SK-N-SH (cell line): ENCODE data around the gene ABCB6. TPM values are rescaled to one million over a fixed set of nuclear protein-coding genes. Genes with fewer than 3 reads are reported as not detected.

Experiments used
- CTCF ChIA-PET: fragments of 300-600, 350-600 bp; formaldehyde crosslinking; extraction: SDS; loops from one replicate; lab custom pipeline; 2021; lab: Yijun Ruan, JAX
- POLR2A ChIA-PET: fragments of 350-600 bp; sonication (Branson Sonifier 250); formaldehyde crosslinking; extraction: SDS; loops from one replicate; lab custom pipeline; 2020; ENCODE audit warnings: antibody characterized with exemption, inconsistent platforms; lab: Yijun Ruan, JAX
- DNase-seq: peaks from one replicate; pipeline ENCODE4 v3.0.0; 2012
- H2AFZ ChIP-seq: fragments of 200-600 bp; sonication (generic); 2 replicates; pipeline ENCODE4 v1.8.1; 2016; ENCODE audit warnings: antibody characterized with exemption, mild to moderate bottlenecking, low read depth
- H3F3A ChIP-seq: fragments of 200-600 bp; sonication (generic); replicated peaks from 2 replicates; pipeline ENCODE3; 2016; ENCODE audit warnings: antibody characterized with exemption, mild to moderate bottlenecking; ENCODE audit not compliant: insufficient read depth
- H3K27ac ChIP-seq, 2 experiments: fragments of 200-500 bp in 1 of 2; fragments of 200-600 bp in 1 of 2; sonication (Bioruptor generic) in 1 of 2; sonication (generic), shearing (Covaris generic) in 1 of 2; 2 replicates each; pipeline versions ENCODE4 v1.5.1 to v1.6.1; 2014 to 2016; ENCODE audit warnings: low read depth in 2 of 2, inconsistent platforms in 1 of 2, low read length in 1 of 2, mild to moderate bottlenecking in 1 of 2, mixed read lengths in 1 of 2
- H3K27me3 ChIP-seq: fragments of 200-600 bp; sonication (generic), shearing (Covaris generic); 2 replicates; pipeline ENCODE4 v1.6.1; 2016; ENCODE audit warnings: mixed run types; ENCODE audit not compliant: insufficient read depth
- H3K36me3 ChIP-seq, 2 experiments: fragments of 200-500 bp in 1 of 2; fragments of 200-600 bp in 1 of 2; sonication (Bioruptor generic) in 1 of 2; sonication (generic) in 1 of 2; replicated peaks in 1 of 2; 2 replicates each; pipeline versions ENCODE3 to v1.5.1; 2014 to 2016; ENCODE audit warnings: low read length in 1 of 2, mild to moderate bottlenecking in 1 of 2; ENCODE audit not compliant: insufficient read depth in 2 of 2, control insufficient read depth in 1 of 2
- H3K4me1 ChIP-seq, 2 experiments: fragments of 200-500 bp in 1 of 2; fragments of 200-600 bp in 1 of 2; sonication (Bioruptor generic) in 1 of 2; sonication (generic), shearing (Covaris generic) in 1 of 2; 2 replicates each; pipeline versions ENCODE4 v1.5.1 to v1.6.1; 2014 to 2016; ENCODE audit warnings: low read depth in 1 of 2, low read length in 1 of 2, mixed run types in 1 of 2; ENCODE audit not compliant: insufficient read depth in 2 of 2, control insufficient read depth in 1 of 2
- H3K4me2 ChIP-seq: fragments of 200-600 bp; sonication (generic), shearing (Covaris generic); 2 replicates; pipeline ENCODE4 v1.6.1; 2017; ENCODE audit warnings: mixed run types
- H3K4me3 ChIP-seq, 2 experiments: fragments of 200-500 bp in 1 of 2; fragments of 200-600 bp in 1 of 2; sonication (Bioruptor generic) in 1 of 2; sonication (generic), shearing (Covaris generic) in 1 of 2; 2 replicates each; pipeline versions ENCODE4 v1.5.1 to v1.8.1; 2014 to 2016; ENCODE audit warnings: low read depth in 2 of 2, inconsistent platforms in 1 of 2, low read length in 1 of 2, mild to moderate bottlenecking in 1 of 2, mixed read lengths in 1 of 2, moderate library complexity in 1 of 2
- H3K79me2 ChIP-seq: fragments of 200-600 bp; sonication (generic); 2 replicates; pipeline ENCODE4 v1.8.1; 2017; ENCODE audit warnings: mild to moderate bottlenecking; ENCODE audit not compliant: insufficient read depth
- H3K9ac ChIP-seq: fragments of 200-600 bp; sonication (generic); 2 replicates; pipeline ENCODE4 v1.6.1; 2017; ENCODE audit warnings: mixed run types
- H3K9me2 ChIP-seq: fragments of 200-600 bp; sonication (generic); 2 replicates; pipeline ENCODE4 v1.6.1; 2017; ENCODE audit warnings: mixed run types
- H3K9me3 ChIP-seq: fragments of 200-600 bp; sonication (generic); 2 replicates; pipeline ENCODE4 v1.6.1; 2017; ENCODE audit warnings: mixed run types, mild to moderate bottlenecking, moderate library complexity
- H4K20me1 ChIP-seq: fragments of 200-600 bp; sonication (generic); 2 replicates; pipeline ENCODE4 v1.6.1; 2017; ENCODE audit warnings: mild to moderate bottlenecking, mixed run types; ENCODE audit not compliant: insufficient read depth
- ELF1 ChIP-seq: IDR thresholded peaks from 2 replicates; pipeline ENCODE4 v1.4.0; 2012
- EP300 ChIP-seq, 2 experiments: IDR thresholded peaks; 2 replicates each; pipeline versions ENCODE4 v1.4.0 to v1.6.1; 2012; ENCODE audit warnings: borderline replicate concordance in 1 of 2, low read depth in 1 of 2, low read length in 1 of 2
- FOSL2 ChIP-seq: IDR thresholded peaks from 2 replicates; pipeline ENCODE4 v1.4.0; 2012; ENCODE audit warnings: low read depth, mild to moderate bottlenecking, moderate library complexity, borderline replicate concordance
- FOXJ3 ChIP-seq: sonication (generic); formaldehyde crosslinking; IDR thresholded peaks from 2 replicates; pipeline ENCODE4 v1.5.1; 2020; ENCODE audit warnings: mild to moderate bottlenecking, missing genetic modification reagents
- FOXM1 ChIP-seq: IDR thresholded peaks from 2 replicates; pipeline ENCODE4 v1.4.0; 2012; ENCODE audit warnings: low read depth, mild to moderate bottlenecking
- GABPA ChIP-seq: IDR thresholded peaks from 2 replicates; pipeline ENCODE4 v1.4.0; 2012; ENCODE audit warnings: low read depth, mild to moderate bottlenecking
- GATA2 ChIP-seq: sonication (generic); formaldehyde crosslinking; IDR thresholded peaks from 2 replicates; pipeline ENCODE4 v1.5.0; 2020; ENCODE audit warnings: mild to moderate bottlenecking, missing genetic modification reagents
- IRF3 ChIP-seq: fragments of 150-350 bp; IDR thresholded peaks from 2 replicates; pipeline ENCODE4 v1.6.1; 2016; ENCODE audit warnings: mild to moderate bottlenecking, low read depth, low read length
- JUND ChIP-seq: IDR thresholded peaks from 2 replicates; pipeline ENCODE4 v1.4.0; 2012
- MEF2A ChIP-seq: IDR thresholded peaks from 2 replicates; pipeline ENCODE4 v1.4.0; 2012; ENCODE audit warnings: low read depth, borderline replicate concordance
- MXI1 ChIP-seq: IDR thresholded peaks from 2 replicates; pipeline ENCODE4 v1.6.1; 2012; ENCODE audit warnings: mild to moderate bottlenecking, low read depth, low read length, improper control_type of control experiment
- NFIC ChIP-seq: IDR thresholded peaks from 2 replicates; pipeline ENCODE4 v1.4.0; 2012; ENCODE audit warnings: borderline replicate concordance
- NRF1 ChIP-seq: IDR thresholded peaks from 2 replicates; pipeline ENCODE4 v1.6.1; 2012; ENCODE audit warnings: low read depth, mild to moderate bottlenecking, low read length
- PBX3 ChIP-seq: IDR thresholded peaks from 2 replicates; pipeline ENCODE4; 2012
- POLR2AphosphoS5 ChIP-seq: IDR thresholded peaks from 2 replicates; pipeline ENCODE4 v1.6.1; 2012; ENCODE audit warnings: low read depth, low read length
- RAD21 ChIP-seq: IDR thresholded peaks from 2 replicates; pipeline ENCODE4 v1.6.1; 2012; ENCODE audit warnings: mild to moderate bottlenecking, low read length
- RCOR1 ChIP-seq: fragments of 150-350 bp; IDR thresholded peaks from 2 replicates; pipeline ENCODE4 v1.6.1; 2017; ENCODE audit warnings: antibody characterized with exemption, low read length
- REST ChIP-seq: IDR thresholded peaks from 2 replicates; pipeline ENCODE4 v1.6.1; 2012; ENCODE audit warnings: mild to moderate bottlenecking, low read depth, low read length, moderate library complexity
- RFX5 ChIP-seq: IDR thresholded peaks from 2 replicates; pipeline ENCODE4 v1.6.1; 2012; ENCODE audit warnings: mild to moderate bottlenecking, improper control_type of control experiment, low read length
- RXRA ChIP-seq: IDR thresholded peaks from 2 replicates; pipeline ENCODE4 v1.4.0; 2012; ENCODE audit warnings: low read depth, mild to moderate bottlenecking, borderline replicate concordance
- SIN3A ChIP-seq: IDR thresholded peaks from 2 replicates; pipeline ENCODE4 v1.6.1; 2012; ENCODE audit warnings: low read depth, mild to moderate bottlenecking, low read length, moderate library complexity, borderline replicate concordance
- SMC3 ChIP-seq: IDR thresholded peaks from 2 replicates; pipeline ENCODE4 v1.6.1; 2012; ENCODE audit warnings: low read depth, low read length, improper control_type of control experiment
- TCF12 ChIP-seq: IDR thresholded peaks from 2 replicates; pipeline ENCODE4 v1.4.0; 2012
- USF2 ChIP-seq: fragments of 150-350 bp; IDR thresholded peaks from 2 replicates; pipeline ENCODE4 v1.6.1; 2017; ENCODE audit warnings: antibody characterized with exemption, low read length, low read depth, borderline replicate concordance
- YY1 ChIP-seq: IDR thresholded peaks from 2 replicates; pipeline ENCODE4 v1.4.0; 2012; ENCODE audit warnings: low read depth, mild to moderate bottlenecking
- WGBS: methylation state at CpG from one replicate; pipeline ENCODE4 v1.1.6; 2017; ENCODE audit warnings: low lambda C conversion rate; 5-methylcytosine and 5-hydroxymethylcytosine counted together
- polyA plus RNA-seq, 3 experiments: library from polyadenylated mRNA; depleted of rRNA; stranded (reverse); fragments of >200 nt; gene quantifications; 2 replicates each; pipeline ENCODE4 v1.2.3, GENCODE V29; 2012

ABCB6 gene
- 26.5 and 27.4 TPM in 2 replicates for polyA plus RNA-seq (2012; rRNA removed)
- 9.9 and 15.0 TPM in 2 replicates for polyA plus RNA-seq (2012; cell fraction: cytosol; rRNA removed)
- polyA plus RNA-seq (2012; cell fraction: nucleus; rRNA removed) = 155 and 170 TPM in 2 replicates

GRCh38 chr2:219218732-219219701, at the start of gene ABCB6:
Gene ABCB6 (minus strand): TSS chr2:219218958. CDS start chr2:219218673, 285 bp downstream.
- H3K4me3 ChIP-seq = peak within 1 kb of the TSS; percentile 60 to 70
- H3K9me2 ChIP-seq = no peaks in the 10 kb centered on the region
- peak; percentile 98 for DNase-seq
- peak within 1 kb of the TSS; percentile 100 for H3K4me2 ChIP-seq
- peaks cover 21 to 52% of the 10 kb centered on the region in 2 experiments for H3K36me3 ChIP-seq
- H3K27ac ChIP-seq = peak within 1 kb of the TSS; percentile 87 to 99
- POLR2A ChIA-PET = interaction anchor here (0.9 to 4.0 kb wide), 10 partner anchors 11 to 76 kb away, joined by 3 to 52 read pairs (median 6); partner anchors contain the start of genes ANKZF1, ATG9A, CNPPD1 and DNAJB2
- no peaks in the 10 kb centered on the region for H3K79me2 ChIP-seq
- peak within 1 kb of the TSS; percentile 56; the same call in 1 of the 2 replicates for H2AFZ ChIP-seq
- H3K9ac ChIP-seq = peak within 1 kb of the TSS; percentile 70
- H4K20me1 ChIP-seq = no peaks in the 10 kb centered on the region
- peaks cover 5 to 30% of the 10 kb centered on the region in 2 experiments; a peak in 3 of 4 replicates for H3K4me1 ChIP-seq
- H3K27me3 ChIP-seq = no peaks in the 10 kb centered on the region
- peaks cover 27% of the 10 kb centered on the region for H3F3A ChIP-seq
- WGBS = 53% methylated on average over 20 of the region's 71 CpGs
- no peaks in the 10 kb centered on the region for H3K9me3 ChIP-seq
- CTCF ChIA-PET = interaction anchor here (0.8 to 4.7 kb wide), 12 partner anchors 10 to 223 kb away, joined by 3 to 26 read pairs (median 4); partner anchors contain the start of genes ANKZF1, ATG9A, DNAJB2 and NHEJ1
- TF ChIP-seq FOSL2 (no peak), RCOR1 (0 out of 2 replicates have a peak, but pooled peaks have one; percentile 32), TCF12 (no peak), MXI1 (peak; percentile 93), ELF1 (no peak), PBX3 (no peak), FOXJ3 (CRISPR knock-in tag) (no peak), JUND (no peak), IRF3 (no peak), NRF1 (peak; percentile 46), RXRA (no peak), MEF2A (no peak), POLR2AphosphoS5 (peak; percentile 77), REST (0 out of 2 replicates have a peak, but pooled peaks have one; percentile 30), GABPA (no peak), GATA2 (CRISPR knock-in tag) (no peak), RAD21 (no peak), SIN3A (peak; percentile 67), YY1 (no peak), USF2 (peak; percentile 87), NFIC (no peak), RFX5 (no peak), EP300 (IDR thresholded peaks at IDR 0.05; ENCODE audit: borderline replicate concordance in 1 of 2, low read depth in 1 of 2, low read length in 1 of 2) (no peak), SMC3 (no peak), FOXM1 (no peak)
